GM18873 (cell line): Measurements from ENCODE around the gene C17orf67.

Experiments used
- ATAC-seq: cut with Tn5 transposase; IDR thresholded peaks from one replicate; pipeline ENCODE4 v1.9.1; 2021; ENCODE audit warnings: mild to moderate bottlenecking, moderate library complexity, moderate number of reproducible peaks; ENCODE audit not compliant: unreplicated experiment, low FRiP score

The C17orf67 gene

DNA sequence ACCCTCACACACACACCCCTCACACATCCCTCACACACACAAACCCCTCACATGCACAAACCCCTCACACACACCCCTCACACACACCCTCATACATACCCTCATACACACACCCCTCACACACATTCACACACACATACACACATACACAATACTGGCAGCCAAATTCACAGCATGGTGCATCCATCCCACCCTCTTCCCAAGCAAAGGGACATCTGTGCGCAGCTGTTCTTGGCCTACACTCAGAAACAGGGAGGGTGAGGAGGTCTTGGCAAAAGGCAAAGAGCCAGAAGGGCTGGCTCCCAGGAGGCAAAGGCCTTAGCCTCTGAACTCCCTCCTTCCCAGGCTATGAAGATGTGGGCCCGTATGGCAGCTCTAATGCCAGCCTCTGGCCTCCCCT lies 23.4 kb downstream of the C17orf67 start:
- ATAC-seq = no peak

GRCh38 chr17:56809820-56810179 lies 23.9 kb downstream of the C17orf67 start:
- no peak for ATAC-seq

- ATAC-seq = no peak
Measured at GRCh38 chr17:56809106-56809819, 24.5 kb downstream of the C17orf67 start.

- no peak for ATAC-seq
Measured at GRCh38 chr17:56808503-56808902, 25.2 kb downstream of the C17orf67 start.

GRCh38 chr17:56807723-56808122 lies 26.0 kb downstream of the C17orf67 start:
- ATAC-seq = no peak

DNA sequence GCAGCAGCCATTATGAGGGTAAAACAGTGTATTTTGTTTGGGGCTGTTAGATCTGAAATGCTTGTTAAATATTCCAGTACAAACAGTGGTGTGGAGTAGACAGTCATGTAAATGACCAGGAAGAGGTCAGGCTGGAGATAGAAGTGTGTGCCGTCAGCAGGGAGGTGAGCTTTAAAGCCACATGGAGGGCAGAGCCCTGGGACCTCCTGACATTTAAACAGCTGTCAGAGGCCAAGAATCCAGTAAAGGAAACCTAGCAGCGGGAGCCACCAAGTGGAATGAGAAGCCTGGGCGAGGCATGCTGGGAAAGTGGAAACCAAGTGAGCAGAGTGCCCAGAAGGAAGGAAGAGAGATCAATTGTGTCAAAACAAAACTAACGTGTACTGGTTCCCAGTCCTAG lies 26.8 kb downstream of the C17orf67 start:
- no peak for ATAC-seq

DNA sequence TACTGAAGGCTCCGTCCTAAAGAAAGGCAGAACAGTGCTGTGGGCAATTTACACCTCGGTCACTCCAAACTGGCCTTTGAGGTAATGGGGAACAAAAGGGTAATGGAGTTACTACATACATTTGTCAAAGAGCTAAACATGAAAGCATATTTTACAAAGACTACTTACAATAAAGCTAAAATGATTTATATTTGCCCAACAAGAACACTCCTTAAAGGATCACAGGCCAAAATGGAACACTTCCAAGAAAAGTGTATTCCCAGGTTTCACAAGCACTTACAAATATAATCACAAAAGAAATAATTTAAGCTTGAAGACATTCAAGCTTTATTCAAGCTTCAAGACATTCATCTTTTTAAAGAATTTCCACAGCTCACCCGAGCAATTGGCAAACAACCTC lies 29.3 kb downstream of the C17orf67 start:
- no peak for ATAC-seq

DNA sequence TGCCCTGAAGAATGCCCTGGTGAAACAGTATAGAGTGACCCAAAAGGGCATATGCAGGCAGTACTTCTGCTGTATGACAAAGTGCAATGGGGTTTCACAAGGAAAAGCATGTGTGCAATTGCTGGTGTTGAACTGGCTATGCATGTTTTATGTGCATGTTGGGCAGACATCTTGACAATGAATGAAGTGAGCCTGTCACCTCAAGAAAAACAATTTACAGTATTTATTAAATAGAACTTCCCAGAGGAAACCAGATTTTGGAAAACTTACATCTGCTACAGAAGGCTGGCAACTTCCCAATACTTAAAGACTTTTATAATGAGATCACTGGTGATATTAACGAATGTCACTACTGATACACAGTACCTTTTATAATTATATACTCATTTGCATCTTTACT lies 30.6 kb downstream of the C17orf67 start:
- no peak for ATAC-seq

GRCh38 chr17:56801459-56802178 lies 32.1 kb downstream of the C17orf67 start:
- ATAC-seq = no peak

DNA sequence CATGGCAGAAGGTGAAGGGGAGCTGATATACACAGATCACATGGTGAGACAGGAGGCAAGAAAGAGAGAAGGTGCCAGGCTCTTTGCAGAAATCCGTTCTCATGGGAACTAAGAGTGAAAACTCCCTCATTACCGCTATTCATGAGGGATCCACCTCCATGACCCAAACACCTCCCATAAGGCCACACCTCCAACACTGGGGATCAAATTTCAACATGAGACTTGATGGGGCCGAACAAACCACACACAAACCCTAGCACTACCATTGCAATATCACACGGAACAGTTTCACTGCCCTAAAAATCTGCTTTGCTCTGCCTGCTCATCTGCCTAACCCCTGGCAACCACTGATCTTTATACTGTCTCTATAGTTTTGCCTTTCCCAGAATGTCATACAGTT lies 34.8 kb downstream of the C17orf67 start:
- ATAC-seq = no peak

DNA sequence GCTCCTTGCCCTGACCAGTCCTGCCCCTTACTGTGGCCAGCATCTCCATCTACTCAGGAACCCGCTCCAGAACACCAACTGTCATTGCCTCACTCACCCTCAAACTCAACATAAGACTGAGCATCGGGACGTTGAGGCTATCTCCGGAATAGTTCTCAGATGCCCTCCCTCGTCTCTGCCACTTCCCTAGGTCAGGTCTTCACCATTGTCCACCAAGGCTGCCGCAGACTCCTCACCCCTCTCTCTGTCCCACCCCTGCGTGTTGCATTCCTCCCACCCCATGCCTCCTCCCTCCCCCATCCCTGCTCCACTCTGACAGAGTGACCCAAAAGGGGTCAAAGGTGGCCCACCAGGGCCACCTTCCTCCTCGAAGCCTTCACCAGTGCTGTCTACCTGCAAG lies 37.2 kb downstream of the C17orf67 start:
- ATAC-seq = no peak

GRCh38 chr17:56795221-56795865 lies 38.4 kb downstream of the C17orf67 start:
- ATAC-seq = no peak

- no peak for ATAC-seq
Measured at GRCh38 chr17:56793957-56794356, 39.8 kb downstream of the C17orf67 start.

GRCh38 chr17:56793531-56793930 lies 40.2 kb downstream of the C17orf67 start:
- ATAC-seq = no peak

- ATAC-seq = no peak
Measured at GRCh38 chr17:56792267-56792666, 41.5 kb downstream of the C17orf67 start.

DNA sequence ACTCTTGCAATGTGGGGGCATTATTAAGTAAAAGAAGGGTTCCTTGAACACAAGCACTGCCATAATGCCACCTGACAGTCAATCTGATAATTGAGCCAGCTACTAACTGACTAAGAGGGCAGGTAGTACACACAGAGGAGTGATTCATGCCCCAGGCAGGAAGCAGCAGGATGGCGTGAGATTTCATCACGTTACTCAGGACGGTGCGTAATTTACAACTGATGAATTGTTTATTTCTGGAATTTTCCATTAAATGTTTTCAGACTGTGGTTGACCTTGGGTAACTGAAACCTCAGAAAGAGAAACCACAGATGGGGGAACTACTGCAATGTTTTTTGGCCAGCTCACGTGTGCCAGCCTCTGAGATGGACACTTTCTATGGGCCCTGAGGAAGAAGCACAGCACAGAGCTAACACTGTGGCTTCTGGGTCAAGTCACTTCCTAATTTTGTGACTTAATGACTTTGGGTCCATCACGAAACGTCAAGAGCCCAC lies 46.7 kb downstream of the C17orf67 start:
- peak; percentile 70 for ATAC-seq

DNA sequence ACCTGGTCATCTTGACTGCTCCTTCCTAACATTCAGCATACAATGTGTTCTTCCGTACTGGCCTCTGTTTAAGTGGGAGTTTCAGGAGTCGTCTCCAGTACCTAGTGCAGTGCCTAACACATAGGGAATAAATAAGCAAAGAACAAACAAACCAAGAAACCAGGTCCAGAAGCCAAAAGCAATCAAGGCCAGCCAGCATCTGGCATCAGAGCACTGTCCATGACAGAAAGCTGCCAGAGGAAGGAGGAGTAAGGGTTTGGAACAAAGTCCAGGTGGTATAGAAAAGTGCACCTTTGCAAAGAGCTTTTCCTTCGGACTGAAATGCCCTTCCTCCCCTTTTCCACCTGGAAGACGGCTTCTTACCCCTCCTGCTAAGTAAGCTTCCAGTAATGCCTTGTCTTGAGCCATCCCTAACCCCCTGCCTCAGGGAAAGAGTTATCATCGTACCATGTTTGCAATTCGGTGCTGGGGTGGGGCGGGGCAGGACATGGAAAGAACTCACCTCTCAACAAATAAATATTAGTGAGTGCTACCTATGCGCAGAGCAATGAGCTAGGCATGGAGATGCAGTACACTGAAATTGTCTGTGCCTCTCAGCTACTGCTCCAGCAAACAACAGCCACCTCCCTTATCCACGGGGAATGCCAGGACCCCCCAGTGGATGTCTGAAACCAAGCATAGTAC lies 47.6 kb downstream of the C17orf67 start:
- no peak for ATAC-seq

- no peak for ATAC-seq
Measured at GRCh38 chr17:56785405-56785804, 48.3 kb downstream of the C17orf67 start.

GRCh38 chr17:56782338-56782737 lies 51.4 kb downstream of the C17orf67 start:
- ATAC-seq = no peak

- ATAC-seq = no peak
Measured at GRCh38 chr17:56781906-56782305, 51.8 kb downstream of the C17orf67 start.
